GM18511 (cell line): ENCODE measurements around the gene CEACAM5.
"Not testable (repeated sequence)": the region's sequence is repeated elsewhere in the genome, so short reads cannot be mapped to it uniquely, and the experiment has no call there.

Experiments
- ATAC-seq: cut with Tn5 transposase; IDR thresholded peaks from one replicate; pipeline ENCODE4 v1.9.1; 2021; ENCODE audit warnings: mild to moderate bottlenecking, moderate library complexity; ENCODE audit not compliant: unreplicated experiment

The CEACAM5 gene

DNA sequence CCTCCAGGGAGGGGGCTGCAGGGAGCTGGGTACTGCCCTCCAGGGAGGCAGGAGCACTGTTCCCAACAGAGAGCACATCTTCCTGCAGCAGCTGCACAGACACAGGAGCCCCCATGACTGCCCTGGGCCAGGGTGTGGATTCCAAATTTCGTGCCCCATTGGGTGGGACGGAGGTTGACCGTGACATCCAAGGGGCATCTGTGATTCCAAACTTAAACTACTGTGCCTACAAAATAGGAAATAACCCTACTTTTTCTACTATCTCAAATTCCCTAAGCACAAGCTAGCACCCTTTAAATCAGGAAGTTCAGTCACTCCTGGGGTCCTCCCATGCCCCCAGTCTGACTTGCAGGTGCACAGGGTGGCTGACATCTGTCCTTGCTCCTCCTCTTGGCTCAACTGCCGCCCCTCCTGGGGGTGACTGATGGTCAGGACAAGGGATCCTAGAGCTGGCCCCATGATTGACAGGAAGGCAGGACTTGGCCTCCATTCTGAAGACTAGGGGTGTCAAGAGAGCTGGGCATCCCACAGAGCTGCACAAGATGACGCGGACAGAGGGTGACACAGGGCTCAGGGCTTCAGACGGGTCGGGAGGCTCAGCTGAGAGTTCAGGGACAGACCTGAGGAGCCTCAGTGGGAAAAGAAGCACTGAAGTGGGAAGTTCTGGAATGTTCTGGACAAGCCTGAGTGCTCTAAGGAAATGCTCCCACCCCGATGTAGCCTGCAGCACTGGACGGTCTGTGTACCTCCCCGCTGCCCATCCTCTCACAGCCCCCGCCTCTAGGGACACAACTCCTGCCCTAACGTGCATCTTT is 7.8 kb upstream of the CEACAM5 start:
- ATAC-seq: no peak

DNA sequence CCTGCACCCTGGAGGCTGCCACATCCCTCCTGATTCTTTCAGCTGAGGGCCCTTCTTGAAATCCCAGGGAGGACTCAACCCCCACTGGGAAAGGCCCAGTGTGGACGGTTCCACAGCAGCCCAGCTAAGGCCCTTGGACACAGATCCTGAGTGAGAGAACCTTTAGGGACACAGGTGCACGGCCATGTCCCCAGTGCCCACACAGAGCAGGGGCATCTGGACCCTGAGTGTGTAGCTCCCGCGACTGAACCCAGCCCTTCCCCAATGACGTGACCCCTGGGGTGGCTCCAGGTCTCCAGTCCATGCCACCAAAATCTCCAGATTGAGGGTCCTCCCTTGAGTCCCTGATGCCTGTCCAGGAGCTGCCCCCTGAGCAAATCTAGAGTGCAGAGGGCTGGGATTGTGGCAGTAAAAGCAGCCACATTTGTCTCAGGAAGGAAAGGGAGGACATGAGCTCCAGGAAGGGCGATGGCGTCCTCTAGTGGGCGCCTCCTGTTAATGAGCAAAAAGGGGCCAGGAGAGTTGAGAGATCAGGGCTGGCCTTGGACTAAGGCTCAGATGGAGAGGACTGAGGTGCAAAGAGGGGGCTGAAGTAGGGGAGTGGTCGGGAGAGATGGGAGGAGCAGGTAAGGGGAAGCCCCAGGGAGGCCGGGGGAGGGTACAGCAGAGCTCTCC is 6.9 kb upstream of the CEACAM5 start:
- no peak for ATAC-seq

DNA sequence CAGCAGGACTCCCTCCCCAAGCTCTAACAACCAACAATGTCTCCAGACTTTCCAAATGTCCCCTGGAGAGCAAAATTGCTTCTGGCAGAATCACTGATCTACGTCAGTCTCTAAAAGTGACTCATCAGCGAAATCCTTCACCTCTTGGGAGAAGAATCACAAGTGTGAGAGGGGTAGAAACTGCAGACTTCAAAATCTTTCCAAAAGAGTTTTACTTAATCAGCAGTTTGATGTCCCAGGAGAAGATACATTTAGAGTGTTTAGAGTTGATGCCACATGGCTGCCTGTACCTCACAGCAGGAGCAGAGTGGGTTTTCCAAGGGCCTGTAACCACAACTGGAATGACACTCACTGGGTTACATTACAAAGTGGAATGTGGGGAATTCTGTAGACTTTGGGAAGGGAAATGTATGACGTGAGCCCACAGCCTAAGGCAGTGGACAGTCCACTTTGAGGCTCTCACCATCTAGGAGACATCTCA is 6.2 kb upstream of the CEACAM5 start:
- no peak for ATAC-seq

DNA sequence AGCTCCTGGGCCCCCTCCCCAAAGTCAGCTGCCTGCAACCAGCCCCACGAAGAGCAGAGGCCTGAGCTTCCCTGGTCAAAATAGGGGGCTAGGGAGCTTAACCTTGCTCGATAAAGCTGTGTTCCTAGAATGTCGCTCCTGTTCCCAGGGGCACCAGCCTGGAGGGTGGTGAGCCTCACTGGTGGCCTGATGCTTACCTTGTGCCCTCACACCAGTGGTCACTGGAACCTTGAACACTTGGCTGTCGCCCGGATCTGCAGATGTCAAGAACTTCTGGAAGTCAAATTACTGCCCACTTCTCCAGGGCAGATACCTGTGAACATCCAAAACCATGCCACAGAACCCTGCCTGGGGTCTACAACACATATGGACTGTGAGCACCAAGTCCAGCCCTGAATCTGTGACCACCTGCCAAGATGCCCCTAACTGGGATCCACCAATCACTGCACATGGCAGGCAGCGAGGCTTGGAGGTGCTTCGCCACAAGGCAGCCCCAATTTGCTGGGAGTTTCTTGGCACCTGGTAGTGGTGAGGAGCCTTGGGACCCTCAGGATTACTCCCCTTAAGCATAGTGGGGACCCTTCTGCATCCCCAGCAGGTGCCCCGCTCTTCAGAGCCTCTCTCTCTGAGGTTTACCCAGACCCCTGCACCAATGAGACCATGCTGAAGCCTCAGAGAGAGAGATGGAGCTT is 4.7 kb upstream of the CEACAM5 start:
- ATAC-seq: no peak

DNA sequence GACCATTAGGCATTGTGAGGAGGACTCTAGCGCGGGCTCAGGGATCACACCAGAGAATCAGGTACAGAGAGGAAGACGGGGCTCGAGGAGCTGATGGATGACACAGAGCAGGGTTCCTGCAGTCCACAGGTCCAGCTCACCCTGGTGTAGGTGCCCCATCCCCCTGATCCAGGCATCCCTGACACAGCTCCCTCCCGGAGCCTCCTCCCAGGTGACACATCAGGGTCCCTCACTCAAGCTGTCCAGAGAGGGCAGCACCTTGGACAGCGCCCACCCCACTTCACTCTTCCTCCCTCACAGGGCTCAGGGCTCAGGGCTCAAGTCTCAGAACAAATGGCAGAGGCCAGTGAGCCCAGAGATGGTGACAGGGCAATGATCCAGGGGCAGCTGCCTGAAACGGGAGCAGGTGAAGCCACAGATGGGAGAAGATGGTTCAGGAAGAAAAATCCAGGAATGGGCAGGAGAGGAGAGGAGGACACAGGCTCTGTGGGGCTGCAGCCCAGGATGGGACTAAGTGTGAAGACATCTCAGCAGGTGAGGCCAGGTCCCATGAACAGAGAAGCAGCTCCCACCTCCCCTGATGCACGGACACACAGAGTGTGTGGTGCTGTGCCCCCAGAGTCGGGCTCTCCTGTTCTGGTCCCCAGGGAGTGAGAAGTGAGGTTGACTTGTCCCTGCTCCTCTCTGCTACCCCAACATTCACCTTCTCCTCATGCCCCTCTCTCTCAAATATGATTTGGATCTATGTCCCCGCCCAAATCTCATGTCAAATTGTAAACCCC is 2.8 kb upstream of the CEACAM5 start:
- ATAC-seq: no peak

DNA sequence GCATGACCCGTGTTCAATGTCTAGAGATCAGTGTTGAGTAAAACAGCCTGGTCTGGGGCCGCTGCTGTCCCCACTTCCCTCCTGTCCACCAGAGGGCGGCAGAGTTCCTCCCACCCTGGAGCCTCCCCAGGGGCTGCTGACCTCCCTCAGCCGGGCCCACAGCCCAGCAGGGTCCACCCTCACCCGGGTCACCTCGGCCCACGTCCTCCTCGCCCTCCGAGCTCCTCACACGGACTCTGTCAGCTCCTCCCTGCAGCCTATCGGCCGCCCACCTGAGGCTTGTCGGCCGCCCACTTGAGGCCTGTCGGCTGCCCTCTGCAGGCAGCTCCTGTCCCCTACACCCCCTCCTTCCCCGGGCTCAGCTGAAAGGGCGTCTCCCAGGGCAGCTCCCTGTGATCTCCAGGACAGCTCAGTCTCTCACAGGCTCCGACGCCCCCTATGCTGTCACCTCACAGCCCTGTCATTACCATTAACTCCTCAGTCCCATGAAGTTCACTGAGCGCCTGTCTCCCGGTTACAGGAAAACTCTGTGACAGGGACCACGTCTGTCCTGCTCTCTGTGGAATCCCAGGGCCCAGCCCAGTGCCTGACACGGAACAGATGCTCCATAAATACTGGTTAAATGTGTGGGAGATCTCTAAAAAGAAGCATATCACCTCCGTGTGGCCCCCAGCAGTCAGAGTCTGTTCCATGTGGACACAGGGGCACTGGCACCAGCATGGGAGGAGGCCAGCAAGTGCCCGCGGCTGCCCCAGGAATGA is 1.5 kb upstream of the CEACAM5 start:
- no peak for ATAC-seq

DNA sequence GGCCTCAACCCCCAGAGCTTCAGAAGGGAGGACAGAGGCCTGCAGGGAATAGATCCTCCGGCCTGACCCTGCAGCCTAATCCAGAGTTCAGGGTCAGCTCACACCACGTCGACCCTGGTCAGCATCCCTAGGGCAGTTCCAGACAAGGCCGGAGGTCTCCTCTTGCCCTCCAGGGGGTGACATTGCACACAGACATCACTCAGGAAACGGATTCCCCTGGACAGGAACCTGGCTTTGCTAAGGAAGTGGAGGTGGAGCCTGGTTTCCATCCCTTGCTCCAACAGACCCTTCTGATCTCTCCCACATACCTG is 969 bp upstream of the CEACAM5 start:
- no peak for ATAC-seq

DNA sequence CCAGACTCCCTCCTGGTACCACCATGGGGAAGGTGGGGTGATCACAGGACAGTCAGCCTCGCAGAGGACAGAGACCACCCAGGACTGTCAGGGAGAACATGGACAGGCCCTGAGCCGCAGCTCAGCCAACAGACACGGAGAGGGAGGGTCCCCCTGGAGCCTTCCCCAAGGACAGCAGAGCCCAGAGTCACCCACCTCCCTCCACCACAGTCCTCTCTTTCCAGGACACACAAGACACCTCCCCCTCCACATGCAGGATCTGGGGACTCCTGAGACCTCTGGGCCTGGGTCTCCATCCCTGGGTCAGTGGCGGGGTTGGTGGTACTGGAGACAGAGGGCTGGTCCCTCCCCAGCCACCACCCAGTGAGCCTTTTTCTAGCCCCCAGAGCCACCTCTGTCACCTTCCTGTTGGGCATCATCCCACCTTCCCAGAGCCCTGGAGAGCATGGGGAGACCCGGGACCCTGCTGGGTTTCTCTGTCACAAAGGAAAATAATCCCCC is 505 bp upstream of the CEACAM5 start:
- ATAC-seq: no peak

DNA sequence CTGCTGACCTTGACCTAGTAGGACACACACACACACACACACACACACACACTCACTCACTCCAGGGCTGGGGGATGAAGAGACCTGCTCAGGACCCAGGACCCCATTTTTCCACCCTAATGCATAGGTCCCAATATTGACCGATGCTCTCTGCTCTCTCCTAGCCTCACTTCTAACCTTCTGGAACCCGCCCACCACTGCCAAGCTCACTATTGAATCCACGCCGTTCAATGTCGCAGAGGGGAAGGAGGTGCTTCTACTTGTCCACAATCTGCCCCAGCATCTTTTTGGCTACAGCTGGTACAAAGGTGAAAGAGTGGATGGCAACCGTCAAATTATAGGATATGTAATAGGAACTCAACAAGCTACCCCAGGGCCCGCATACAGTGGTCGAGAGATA is 1.1 kb downstream of the CEACAM5 start:
- not testable (repeated sequence) for ATAC-seq

DNA sequence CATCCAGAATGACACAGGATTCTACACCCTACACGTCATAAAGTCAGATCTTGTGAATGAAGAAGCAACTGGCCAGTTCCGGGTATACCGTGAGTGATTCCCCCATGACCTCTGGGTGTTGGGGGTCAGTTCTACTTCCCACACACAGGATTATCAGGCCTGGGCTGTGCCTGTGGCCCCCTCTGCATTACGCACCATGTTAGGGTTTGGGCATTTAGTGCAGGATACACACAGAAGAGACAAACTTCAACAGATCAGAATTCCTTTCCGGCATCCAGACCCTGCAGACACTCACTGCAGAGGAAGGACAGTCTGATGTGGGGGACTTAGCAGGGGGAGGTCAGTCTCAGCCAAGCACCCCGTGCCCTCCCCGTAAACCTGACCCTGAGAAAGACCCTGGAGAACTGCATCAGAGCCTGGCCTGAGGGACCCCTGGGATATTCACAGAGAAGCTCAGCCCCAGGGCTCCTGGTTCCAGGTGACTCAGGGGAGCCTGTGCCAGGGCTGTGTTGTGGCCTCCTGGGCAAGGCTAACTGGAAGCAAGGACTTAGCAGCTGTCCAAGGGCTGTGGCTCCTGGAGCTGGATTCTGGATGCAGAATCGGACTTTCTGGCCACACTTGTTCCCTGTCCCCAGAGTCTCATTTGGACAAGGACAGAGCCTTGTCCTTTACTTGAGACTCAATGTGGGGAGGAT is 1.7 kb downstream of the CEACAM5 start:
- no peak for ATAC-seq

DNA sequence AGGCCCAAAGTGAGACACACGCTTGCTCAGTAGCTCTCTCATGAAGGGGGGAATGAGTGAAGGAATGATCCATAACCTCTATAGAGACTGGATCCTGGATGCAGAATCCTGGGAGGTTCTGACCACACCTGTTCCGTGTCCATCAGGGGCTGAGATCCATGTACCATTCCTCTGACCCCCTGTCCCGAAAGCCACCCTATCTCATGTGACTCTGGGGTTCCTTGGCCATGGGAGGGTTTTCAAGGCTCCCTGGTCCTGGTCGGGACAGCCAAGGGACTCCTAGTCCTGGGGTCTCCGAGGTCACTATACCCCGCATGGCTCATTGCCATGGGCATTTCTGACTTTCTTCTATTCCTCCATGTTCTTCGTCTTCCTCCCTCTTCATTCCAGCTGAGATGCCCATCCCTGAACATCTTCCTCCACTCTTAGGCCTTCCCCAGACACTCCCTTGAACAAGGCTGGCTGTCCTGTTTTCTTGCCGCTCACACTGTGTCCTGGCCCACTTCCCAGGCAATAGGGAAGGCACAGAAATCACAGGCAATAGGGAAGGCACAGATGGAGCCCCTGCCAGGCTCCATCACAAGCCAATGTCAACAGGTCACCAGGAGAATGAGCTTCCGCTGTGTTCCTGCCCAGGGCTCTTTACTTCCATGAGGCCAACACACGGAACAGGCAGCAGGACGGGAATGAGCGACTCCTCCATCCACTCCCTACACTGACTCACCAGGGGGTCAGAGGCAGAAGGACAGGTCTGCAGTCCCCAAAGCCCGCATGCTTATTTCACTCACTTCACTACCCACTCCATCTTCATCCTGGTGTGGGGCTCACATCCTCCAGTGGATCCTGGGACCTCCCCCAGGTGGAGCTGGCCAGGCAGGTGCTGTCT is 3.2 kb downstream of the CEACAM5 start:
- ATAC-seq: no peak

DNA sequence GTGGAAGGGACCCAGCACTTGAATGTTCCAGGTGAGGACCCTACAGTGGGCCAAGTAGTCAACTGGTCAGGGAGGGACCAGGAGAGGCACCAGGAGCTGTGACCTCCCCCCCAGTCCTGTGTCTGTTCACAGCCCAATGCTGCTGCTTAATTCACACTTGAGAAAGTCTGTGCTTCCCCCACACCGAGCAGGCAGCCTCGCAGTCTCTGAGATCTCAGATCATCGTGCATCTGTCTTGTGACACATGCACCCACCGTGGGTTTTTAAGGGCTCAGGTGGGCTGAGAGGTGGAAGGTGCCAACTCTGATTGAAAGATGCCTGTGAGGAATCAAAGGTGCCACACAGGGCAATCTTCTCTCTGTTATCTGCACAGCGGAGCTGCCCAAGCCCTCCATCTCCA is 6.2 kb downstream of the CEACAM5 start:
- no peak for ATAC-seq

DNA sequence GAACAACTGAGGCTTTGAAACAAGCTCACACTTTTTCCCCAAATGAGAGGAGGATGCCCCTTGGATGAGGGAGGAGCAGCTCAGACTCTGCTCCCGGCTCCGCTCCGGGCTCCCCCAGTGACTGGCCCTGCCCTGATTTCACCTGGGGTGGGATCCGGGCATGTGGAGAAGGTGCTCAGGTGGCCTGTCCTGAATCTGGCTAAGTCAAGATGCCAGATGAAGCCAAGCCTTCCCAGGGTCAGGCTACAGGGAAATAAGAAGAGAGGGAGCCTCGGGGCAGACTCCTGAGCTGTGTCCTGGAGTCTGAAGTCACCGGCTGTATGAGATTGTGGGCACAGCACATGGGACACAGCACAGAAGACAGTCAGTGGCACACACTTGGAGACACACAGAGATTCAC is 10.3 kb downstream of the CEACAM5 start:
- ATAC-seq: no peak

DNA sequence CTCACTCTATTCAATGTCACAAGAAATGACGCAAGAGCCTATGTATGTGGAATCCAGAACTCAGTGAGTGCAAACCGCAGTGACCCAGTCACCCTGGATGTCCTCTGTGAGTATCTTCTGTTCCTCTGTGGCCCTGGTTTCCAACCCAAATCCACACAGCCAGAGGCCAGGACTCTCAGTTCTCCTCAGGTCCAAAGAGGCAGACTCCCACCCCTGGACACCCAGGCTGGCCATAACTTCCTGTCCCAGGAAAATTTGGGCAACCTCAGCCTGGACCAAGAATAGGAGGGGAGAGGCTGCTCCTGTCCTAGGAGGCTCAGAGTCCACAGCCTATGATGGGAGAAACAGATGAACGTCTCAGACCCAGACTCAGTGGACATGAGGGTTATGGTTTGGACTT is 11.7 kb downstream of the CEACAM5 start:
- ATAC-seq: no peak

DNA sequence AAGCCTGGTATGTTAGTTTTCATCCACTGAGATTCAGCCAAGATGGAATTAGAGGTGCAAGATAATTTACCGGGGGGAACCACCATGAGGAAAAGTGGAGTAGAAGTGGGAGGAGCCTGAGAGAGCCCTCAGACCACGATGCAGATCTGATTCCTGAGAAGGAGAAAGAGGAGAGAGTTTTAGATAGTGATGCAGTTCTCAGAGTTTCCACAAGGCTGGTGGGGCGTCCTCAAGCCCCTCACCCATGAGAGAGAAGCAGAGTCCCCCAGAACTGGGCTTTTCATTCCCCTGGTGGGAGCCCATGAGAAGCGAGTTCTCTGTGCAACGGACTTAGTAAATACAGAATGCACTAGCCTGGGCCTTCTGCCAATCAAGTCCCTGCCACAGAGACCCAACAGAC is 18.1 kb downstream of the CEACAM5 start:
- ATAC-seq: no peak

DNA sequence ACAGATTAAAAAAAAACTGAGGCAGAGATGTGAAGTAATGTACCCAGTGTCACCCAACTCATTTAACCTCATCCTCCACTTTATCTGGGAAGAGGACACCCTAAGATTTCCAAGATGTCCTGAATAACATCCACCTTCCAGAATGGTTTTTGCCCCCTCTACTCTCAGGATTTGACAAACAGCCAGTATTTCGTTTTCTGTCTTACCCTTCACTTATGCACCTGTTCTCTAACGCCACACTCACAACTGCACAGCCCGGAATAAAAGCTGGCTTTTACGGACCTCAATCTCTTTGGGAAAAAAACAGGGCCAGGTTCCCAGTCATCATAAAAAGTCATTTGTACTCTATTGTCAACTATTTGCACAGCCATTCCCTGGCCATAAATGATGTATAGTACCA is 25.7 kb downstream of the CEACAM5 start:
- ATAC-seq: no peak

DNA sequence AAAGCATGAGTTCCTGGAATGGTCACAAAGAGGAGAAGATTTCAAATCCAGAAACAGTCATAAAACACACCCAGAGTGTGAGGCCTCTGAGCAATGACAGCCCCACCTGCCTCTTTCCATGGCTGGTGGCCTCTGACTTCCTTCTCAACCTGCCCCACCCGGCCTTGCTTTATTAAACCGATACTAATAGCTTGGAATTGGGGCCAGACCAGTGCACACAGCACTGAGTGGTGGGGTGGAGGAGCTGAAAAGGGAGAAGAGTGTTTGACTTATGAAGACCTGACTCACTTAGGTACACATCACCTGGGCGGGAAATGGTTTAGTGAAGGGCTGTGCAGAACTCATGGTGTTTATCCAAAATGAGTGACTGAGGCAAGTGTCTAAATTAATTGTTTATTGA is 26.2 kb downstream of the CEACAM5 start:
- no peak for ATAC-seq

DNA sequence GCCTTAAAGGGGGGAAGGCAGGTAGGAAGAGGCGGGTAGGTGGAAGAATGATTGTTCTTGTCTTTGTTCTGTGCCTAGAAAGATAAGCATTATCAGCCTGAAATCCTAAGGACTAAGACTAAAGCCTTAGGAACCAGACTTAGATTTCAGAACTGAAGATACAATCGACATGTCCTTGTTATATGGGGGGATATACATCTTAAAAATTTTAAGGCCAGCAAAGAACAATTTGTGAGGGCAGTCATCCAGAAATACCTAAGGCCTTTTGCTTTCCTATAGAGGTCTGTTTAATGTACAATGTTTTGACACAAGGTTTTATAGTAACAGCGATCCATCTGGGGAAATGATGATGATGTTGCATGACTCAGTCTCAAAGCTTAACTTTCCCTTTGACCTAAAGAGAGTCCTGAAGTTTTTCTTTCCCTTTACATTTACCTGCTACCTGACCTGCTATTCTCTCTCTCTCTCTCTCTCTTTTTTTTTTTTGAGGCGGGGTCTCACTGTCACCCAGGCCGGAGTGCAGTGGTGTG is 26.7 kb downstream of the CEACAM5 start:
- no peak for ATAC-seq

DNA sequence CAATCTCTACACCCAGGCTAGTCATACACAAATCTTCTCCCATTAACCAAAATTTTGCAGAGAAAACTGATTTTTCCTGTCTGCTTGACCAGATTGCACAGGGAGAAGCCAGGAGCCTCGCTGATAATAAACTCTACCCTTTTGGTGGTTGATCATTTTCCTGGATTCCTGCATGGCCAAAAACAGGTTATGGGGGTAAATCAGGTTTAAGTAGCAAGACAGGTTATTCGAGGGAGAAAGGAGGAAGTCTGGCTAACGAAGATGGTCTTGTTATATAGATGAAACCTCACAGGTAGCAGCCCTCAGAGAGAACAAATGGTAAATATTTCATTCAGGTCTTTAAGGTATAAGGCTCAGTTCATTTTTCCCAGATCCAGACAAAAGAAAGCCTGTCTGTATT is 30.9 kb downstream of the CEACAM5 start:
- no peak for ATAC-seq
